Daoy (cell line): ENCODE data around the gene NOXRED1. TPM values are rescaled to one million over a fixed set of nuclear protein-coding genes. Genes with fewer than 3 reads are reported as not detected.

Source experiments
- DNase-seq: peaks from one replicate; pipeline ENCODE4 v3.0.0-alpha.2; 2015; ENCODE audit warnings: low read depth
- total RNA-seq: library from RNA; depleted of rRNA; stranded (reverse); fragments of >200 nt; shearing (Covaris generic); gene quantifications from 2 replicates; pipeline ENCODE4 v1.2.3, GENCODE V29; 2014

NOXRED1 gene
- total RNA-seq, 1 experiment from 2014 or later, result 1.3 TPM

DNA sequence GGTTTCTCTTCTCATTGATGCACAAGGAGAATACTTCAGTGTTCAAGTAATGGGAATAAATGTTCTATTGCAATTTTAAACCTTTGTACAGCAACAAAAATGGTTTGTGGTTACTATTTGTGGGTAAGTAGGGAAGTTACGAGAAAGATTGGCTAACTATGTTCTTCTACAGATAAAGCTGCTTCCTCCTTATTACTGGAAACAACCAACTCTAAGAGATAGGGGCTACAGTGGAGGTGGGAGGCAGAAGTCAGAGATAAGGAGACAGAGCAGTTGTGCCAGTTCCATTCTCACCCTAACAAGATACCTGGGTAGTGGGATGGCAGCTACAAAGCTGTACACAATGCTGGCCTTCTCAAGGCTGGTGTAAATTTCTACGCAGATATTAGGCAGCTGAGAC is 16.2 kb downstream of the NOXRED1 start:
- DNase-seq, result no peak

DNA sequence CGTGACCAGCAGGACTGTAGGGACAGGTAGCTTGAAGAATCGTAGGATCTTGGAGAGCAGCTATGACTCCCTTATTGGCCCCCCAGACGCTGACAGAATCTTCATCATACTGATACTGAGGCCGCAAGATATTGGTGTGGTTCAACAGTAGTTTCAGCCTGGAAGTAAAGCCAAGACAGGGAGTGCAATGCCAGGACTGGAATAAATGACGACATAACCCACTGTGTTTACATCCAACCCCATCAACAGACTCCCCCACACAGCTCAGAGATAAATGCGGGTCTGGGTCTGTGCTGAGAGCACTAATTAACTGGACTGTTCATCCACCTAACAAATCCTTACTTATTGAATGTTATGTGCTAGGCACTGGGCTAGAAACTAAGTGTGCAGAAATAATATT is 16.6 kb downstream of the NOXRED1 start:
- peak; percentile 5 for DNase-seq

DNA sequence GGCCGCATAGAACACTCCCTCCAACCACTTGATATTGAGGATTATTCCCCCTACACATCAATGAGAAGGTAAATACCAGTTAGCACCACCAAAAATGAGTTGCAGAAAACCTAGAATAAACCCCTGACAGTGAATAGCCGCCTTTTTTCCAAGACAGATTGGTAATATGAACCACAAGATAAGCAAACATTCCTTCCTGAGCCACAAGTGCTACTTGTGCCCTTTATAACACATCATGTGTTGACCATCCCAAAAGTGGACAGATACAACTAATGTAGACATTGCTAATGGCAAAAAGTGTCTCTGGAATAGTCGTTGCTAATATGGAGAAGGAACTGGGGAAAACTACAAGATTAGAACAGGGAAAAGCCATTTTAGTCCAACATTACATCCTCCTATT is 17.2 kb downstream of the NOXRED1 start:
- DNase-seq, result no peak

DNA sequence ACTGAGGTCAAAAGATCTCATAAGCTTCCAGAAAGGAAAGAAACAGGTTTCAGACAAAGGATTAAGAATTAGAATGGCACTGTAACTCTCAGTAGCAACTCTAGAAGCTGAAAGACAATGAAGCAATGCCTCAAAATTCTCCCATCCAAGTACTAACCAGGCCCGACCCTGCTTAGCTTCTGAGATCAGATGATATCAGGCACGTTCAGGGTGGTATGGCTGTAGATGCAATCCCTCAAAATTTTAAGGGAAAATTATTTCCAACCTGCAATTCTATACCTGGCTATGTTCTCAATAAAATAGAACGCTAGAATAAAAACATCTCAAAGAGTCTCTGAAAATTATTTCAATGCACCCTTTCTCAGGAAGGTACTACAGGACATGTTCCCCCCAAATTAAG is 19.6 kb downstream of the NOXRED1 start:
- DNase-seq, result no peak

DNA sequence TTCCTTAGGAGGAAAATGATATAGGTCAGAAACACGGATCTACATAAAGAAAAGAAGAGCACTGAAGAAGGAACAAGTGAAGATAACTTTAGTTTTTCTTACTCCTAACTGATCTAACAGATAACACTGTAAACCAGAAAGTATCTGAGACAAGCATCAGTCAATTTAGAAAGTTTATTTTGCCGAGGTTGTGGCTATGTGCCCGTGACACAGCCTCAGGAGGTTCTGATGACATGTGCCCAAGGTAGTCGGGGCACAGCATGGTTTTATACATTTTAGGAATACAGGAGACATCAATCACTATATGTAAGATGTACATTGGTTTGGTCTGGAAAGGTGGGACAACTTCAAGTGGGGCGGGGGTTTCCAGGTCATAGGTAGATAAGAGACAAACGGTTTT is 23.1 kb downstream of the NOXRED1 start:
- no peak for DNase-seq

DNA sequence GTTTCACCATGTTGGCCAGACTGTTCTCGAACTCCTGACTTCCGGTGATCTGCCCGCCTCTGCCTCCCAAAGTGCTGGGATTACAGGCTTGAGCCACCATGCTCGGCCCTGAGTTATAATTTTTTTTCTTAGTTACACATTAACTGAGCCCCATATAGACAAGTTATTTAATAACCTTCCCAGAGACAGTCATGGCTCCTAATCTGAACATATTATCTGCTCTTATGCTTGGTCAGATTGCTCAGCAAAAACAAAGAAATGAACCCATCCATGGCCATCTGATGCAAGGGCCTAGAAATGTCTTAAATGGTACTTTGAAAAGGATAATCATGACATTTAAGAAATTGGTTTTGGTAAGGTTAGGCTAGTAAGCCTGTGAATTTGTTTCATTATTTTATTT is 33.1 kb downstream of the NOXRED1 start:
- DNase-seq, result no peak

DNA sequence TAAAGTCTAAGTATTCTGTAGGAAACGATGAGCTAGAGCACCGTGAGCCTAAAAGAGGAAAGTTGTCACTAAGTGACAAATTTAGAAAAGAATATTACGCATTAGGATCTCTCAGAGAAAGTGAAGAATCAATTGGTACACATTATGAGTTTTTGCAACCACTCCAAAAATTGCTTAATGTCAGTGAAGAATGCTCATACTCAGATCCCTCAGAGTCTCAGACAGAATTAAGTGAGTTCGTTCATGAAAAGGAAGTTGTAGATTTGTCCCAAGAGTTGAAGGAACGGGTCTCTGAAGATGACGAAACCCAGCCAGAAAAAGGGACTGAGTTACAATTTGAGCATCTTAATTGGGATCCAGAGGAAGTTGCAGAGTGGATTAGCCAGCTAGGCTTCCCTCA is 44.6 kb downstream of the NOXRED1 start:
- DNase-seq, result no peak

DNA sequence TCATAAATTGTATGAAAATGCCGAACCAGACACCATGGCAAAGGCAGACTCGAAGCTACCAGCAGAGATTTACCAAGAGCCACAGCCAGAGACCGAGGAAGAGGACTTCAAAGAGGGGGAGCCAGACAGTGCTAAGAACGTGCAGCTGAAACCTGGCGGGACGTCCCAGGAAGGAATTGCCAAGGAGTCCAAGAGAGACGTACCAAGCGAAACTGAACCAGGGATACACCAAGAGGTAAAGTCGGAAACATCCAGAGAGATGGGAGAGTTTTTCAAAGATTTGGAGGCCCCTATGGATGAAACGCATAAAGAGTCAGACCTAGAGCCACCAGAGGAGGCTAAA is 45.9 kb downstream of the NOXRED1 start:
- DNase-seq, result no peak

DNA sequence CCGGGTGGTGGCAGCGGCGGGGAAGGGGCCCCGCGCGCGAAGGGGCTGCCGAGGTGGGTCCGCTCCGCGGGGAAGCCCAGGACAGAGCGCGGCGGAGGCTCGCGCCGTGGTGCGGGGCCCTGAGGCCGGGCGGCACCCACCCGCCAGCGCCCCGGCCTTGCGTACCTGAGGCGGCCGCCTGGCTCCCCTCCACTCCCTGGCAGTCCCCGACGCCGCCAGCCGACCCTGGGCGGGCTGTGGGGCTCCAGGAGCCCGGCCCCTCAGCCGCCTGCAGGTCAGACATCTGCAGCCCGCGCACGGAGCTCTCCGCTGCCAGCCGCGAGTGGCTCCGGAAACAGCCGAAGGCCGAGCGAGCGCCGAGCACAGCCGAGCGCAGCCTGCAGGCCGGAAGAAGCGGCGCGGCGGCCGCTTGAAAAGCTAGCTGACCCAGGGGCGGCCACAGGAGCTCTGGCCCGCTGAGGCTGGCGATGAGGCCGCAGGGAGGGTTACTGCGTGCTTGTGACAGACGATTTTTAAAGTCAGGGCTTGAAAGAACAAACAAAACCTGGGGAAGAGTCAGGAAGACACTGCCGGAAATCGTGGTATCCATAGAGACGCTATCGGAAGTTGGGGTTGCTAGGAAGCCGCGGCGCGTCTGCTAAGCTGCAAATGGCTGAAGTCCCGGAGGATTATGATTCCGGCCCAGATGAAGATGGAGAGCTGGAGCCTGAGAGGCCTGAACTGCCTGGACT is 46.4 kb downstream of the NOXRED1 start, which contains the start of the genes SAMD15 and TMED8:
TSS of gene SAMD15 (plus strand) at position 609 of the 731 bp plus-strand sequence. CDS start at position 649, 40 bp downstream.
TSS of gene TMED8 (minus strand) at position 324 of the 731 bp plus-strand sequence. CDS start at position 283, 41 bp downstream.
- peak; percentile 90 for DNase-seq

DNA sequence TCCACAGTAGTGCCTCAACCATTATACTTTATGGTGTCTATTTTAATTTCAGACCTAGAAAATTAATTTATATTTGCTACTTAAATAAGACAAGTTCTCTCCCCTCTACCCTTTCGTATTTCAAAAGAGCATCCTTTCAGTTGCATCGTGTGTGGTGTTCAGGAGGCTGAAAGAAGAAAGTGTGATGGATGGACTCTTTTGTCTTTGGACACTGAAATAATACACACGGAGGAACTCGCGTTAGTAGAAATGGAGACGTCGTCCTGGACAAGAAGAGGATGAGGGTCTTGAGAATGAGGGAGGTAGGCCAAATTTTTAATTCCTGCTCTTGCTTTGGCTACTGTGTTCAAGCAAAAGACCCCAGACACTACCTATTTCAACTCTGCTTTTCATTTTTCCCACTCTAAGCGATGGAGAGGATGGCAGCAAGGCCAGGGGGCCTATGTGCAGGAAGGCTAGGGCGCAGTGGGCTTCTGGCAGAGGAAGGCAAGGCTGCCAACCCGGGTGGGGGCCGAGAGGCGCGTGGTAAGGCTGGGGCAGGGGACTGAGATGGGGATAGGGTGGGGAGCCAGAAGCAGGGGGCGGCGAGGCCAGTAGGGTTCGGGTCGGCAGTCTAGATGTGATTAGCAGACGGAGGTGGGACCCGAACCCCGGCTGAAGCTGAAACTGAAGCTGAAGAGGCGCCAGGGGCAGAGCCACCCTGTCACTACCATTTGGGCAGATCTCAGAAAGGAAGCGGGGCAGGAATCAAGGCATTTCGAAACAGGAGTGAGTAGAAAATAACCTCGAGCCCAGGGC is 47.2 kb downstream of the NOXRED1 start:
- DNase-seq, result peak; percentile 33

DNA sequence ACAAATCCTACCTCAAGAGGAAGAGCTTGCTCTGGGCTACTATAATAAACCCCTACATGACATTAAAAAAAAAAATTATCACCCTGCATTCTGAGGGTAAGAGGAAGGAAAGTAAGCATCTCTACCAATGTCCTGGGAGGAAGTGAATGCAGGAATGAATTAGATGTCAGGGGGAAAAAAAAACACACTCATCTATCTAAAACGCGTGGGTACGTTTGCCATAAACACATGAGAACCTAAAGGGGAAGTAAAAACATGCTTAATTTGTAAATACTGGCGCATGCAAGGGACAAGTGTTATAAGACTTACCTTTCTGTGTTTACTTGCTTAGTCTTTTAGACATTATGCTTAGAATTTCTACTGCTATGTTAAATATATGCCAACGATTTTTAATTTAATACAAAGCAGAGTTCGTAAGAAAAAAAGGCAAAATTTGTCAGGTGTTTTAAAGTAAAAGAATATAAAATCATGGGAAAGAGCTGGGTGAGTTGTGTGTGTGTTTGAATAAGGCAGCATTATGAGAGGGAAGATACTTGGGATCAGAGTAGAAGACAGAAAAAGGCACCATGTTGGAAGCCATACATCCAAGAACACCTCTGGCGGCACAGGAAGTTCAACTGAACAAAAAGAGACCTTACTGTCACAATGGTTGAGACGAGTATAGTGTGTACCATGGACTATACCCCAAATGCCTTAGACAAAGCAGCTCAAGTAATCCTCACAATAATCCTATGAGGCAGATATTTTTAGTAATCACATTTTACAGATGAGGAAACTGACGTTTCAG is 48.0 kb downstream of the NOXRED1 start:
- no peak for DNase-seq

DNA sequence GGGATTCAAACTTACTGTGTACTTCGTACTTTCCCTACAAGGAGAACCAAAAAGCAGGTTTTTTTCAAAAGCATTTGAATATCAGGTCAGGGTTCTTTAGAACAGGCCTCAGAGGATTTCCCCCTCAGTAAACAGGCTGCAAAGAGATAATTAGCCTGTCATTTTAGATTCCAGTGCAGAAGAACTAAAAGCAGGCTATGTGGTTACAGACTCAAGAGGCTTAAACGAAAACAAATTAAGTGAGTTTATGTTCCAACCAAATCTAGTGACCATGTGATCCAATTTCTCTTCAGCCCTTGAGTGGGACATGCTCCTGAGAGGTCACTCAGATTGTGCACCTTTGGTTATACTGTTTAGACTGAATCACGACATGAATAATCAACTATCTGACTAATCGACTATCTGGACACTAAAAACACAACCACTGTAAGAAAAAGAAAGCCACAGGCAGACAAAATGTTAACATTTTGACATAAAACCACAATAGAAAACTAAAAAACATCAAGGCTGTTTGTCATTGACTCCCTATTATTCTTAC is 51.0 kb downstream of the NOXRED1 start:
- peak; percentile 22 for DNase-seq

DNA sequence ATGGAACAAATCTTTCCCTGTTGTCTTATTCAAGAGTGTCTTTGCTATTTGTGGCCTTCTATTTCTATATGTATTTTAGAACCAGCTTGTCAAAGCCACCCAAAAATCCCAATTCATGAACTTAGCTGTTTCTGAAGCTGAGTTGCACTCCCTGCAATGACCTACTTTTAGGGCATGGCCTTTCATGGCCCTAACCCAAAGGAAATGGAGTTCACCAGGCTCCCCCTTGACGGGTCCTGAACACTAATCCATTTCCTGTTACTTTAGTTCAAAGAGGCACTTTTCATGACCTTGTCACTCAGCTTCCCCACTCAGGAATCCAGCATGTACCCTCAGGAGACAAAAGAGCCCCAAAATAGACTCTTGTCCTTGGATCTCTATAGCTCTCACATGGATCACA is 54.0 kb downstream of the NOXRED1 start:
- DNase-seq, result no peak

DNA sequence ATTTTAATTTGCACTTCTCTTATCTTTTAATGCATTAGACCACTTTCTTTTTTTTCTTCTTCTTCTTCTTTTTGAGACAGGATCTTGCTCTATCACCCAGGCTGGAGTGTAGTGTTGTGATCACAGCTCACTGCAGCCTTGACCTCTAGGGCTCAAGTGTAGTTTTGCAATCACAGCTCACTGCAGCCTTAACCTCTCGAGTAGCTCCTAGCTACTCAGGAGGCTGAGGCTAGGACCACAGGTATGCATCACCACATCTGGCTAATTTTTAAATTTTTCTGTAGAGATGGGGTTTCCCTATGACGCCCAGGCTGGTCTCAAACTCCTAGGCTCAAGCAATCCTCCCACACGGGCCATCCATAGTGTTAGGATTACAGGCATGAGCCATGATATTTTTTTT is 59.2 kb downstream of the NOXRED1 start:
- DNase-seq, result no peak

DNA sequence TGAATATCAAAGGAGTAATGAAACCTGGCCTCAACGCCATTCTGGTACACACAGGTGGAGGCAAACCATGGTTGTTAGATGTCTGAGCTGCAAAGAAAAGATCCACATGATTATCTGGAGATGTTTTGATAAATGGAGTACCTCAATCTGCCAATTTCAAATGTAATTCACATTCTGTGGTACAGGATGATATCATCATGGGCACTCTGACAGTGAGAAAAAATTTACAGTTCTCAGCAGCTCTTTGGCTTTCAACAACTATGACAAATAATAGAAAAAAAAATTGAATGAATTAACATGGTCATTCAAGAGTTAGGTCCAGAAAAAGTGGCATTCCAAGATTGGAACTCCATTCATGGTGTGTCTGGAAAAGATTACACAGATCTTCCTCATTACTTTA is 63.7 kb downstream of the NOXRED1 start:
- no peak for DNase-seq

DNA sequence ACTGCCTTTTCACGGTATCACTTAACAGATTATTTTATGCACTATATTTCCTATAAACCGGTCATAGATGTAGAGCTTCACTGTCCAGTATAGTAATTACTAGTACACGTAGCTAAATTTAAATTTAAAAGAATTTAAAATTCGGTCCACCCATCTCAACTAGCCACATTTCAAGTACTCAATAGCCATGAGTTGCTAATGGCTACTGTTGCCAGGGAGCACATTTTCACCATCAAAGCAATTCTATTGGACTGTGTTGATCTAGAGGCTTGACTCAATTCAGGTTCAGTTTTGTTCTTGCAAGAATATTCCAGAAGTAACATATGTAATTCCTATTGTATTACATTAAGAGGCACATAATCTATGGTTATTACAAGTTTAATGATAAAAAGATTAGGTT is 66.4 kb downstream of the NOXRED1 start:
- DNase-seq, result no peak

DNA sequence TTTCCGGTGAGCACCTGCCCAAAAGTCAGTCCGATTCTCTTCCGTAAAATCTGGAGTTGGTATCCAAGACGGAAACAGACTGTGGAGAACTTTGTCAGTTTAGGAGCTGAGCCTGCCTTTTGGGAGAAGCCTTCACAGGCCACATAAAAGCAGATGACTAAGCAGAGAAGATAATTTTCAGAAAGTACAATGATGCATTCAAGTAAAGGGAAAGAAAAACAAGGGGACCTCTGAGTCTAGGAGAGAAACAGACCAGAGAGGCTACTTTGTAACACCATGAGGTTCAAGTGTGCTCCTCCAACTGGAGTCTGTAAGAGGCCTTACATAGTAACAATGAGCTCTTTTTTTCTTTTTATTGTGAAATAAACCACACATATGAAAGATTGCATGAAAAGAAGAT is 67.5 kb downstream of the NOXRED1 start:
- no peak for DNase-seq

DNA sequence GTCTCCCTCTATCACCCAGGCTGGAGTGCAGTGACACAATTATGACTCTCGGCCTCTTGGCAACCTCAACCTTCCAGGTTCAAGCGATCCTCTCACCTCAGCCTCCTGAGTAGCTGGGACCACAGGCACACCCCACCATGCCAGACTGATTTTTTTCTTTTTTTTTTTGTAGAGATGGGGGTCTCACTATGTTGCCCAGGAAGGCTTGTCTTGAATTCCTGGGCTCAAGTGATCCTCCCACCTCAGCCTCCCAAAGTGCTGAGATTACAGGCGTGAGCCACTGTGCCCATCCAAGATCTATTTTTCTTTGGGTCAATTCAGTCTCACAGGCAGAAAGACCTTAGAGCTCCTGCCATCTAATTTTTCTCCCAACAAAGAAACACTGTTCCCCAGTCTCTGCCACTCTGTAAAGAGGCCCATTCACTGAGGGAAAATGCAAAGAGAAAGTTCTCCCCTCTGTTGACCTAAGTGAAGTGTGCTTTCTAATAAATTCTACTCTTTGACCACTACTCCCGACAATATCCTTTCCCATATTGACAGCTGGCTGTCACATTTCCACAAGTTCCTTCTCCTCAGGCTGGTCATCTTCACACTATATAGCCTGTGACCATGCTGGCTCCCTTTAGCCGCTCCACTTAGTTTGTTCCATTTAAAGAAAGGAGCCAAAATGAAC is 69.7 kb downstream of the NOXRED1 start:
- DNase-seq, result no peak

DNA sequence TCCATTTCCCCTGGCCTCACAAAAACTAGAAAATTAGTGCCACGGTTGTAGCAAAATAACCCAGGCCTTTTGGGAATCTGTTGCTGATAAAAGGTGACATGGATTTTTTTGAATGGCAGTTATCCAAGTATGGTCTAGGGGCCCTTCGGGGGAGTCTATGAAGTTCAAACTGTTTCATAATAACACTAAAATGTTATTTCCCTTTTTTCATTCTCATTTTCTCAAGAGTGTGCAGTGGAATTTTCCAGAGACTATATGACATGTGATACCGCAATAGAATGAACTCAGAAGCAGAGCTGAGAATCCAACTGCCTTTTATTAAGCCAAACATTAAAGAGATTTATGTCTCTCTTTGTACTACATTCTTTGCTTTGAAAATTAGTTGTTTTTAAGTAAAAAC is 75.6 kb downstream of the NOXRED1 start:
- no peak for DNase-seq

DNA sequence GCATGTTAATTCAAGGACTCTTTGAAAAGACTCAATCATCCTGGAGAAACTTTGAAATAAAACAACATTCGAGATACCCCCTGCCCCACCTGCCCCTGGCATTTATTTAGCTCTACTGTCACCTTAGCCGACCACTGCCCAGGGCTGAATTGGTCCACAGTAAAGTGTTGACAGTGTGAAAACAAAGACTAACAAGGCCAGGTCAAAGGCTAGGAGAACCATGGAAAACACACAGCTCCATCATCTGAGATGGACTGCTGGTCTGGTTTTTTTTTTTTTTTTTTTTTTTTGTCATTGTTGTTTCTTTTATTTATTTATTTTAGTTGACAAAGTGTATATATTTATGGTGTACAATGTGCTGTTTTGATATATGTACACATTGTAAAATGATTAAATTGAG is 76.8 kb downstream of the NOXRED1 start:
- DNase-seq, result no peak

DNA sequence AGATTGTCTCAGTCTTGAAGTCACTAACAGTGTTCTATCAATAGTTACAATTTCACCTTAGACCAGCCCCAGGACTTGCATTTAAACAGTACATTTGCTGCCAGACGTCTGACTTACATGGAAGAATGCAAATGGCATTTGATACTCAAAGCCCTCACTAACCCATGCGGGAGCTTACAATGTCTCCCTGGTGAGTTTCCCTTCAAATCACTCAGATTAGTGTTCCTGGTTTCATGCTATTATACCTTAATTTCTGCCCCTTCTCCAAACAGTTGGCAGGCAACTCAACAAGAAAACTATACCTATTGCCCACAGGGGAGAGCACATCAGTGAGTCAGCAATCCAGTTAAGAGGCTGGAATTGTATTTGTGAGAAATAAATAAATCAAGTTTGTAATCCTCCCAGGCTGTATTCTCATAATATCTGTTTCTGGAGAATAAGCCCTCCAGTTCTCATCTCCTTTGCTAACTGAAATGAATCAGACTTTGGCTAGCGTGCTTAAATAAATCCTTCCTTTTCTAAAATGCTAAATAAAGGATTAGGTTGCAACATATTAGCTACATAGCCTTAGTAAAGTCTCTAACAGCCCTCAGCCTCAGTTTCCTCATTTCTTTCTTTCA is 78.8 kb downstream of the NOXRED1 start:
- no peak for DNase-seq
